H1 (cell line): Measurements from ENCODE around the gene STT3A. TPM values are rescaled to one million over a fixed set of nuclear protein-coding genes. Genes with fewer than 3 reads are reported as not detected.
"Not testable (repeated sequence)": the region's sequence is repeated elsewhere in the genome, so short reads cannot be mapped to it uniquely, and the experiment has no call there.

Experiments
- CTCF ChIA-PET: fragments of 300-600 bp; sonication (Branson Sonifier 250); formaldehyde crosslinking; loops from one replicate; lab custom pipeline; 2021; ENCODE audit not compliant: partially characterized antibody; lab: Charles Lee
- POLR2A ChIA-PET: fragments of 300-600 bp; sonication (Branson Sonifier 250); formaldehyde crosslinking; loops from one replicate; lab custom pipeline; 2021; ENCODE audit warnings: inconsistent platforms; ENCODE audit not compliant: partially characterized antibody; lab: Charles Lee
- DNase-seq, 2 experiments: peaks; one replicate each; pipeline versions ENCODE4 v3.0.0 to v3.0.0-alpha.2; 2010 to 2022; ENCODE audit warnings: low spot score in 2 of 2, low read depth in 1 of 2, mixed read lengths in 1 of 2
- FAIRE-seq: peaks from 2 replicates; lab custom pipeline; 2011; peaks lifted over from hg19 to GRCh38; lab: Jason Lieb, UNC
- H2AFZ ChIP-seq: 2 replicates; pipeline ENCODE4 v1.8.1; 2012; ENCODE audit warnings: low read length, inconsistent platforms
- H2AK5ac ChIP-seq: 2 replicates; pipeline ENCODE4 v1.6.1; 2013; ENCODE audit warnings: low read depth, low read length
- H2BK120ac ChIP-seq: replicated peaks from 2 replicates; pipeline ENCODE3; 2013; ENCODE audit warnings: low read depth, low read length, inconsistent platforms
- H2BK12ac ChIP-seq: 2 replicates; pipeline ENCODE4 v1.6.1; 2013; ENCODE audit warnings: low read depth, low read length
- H2BK15ac ChIP-seq: 2 replicates; pipeline ENCODE4 v1.6.1; 2013; ENCODE audit warnings: low read length
- H2BK20ac ChIP-seq: 2 replicates; pipeline ENCODE4 v1.6.1; 2013; ENCODE audit warnings: low read length
- H2BK5ac ChIP-seq: 2 replicates; pipeline ENCODE4 v1.6.1; 2013; ENCODE audit warnings: low read depth, low read length
- H3K14ac ChIP-seq: 2 replicates; pipeline ENCODE4 v1.6.1; 2013; ENCODE audit warnings: inconsistent platforms; ENCODE audit not compliant: insufficient read length
- H3K18ac ChIP-seq: 2 replicates; pipeline ENCODE4 v1.6.1; 2013; ENCODE audit warnings: low read length; ENCODE audit errors: extremely low read depth
- H3K23ac ChIP-seq: 2 replicates; pipeline ENCODE4 v1.6.1; 2013; ENCODE audit warnings: inconsistent platforms; ENCODE audit not compliant: insufficient read length
- H3K23me2 ChIP-seq: 2 replicates; pipeline ENCODE4 v1.6.1; 2013; ENCODE audit warnings: low read depth, low read length
- H3K27ac ChIP-seq: 2 replicates; pipeline ENCODE4 v1.6.1; 2011; ENCODE audit warnings: low read depth, low read length, inconsistent platforms
- H3K27me3 ChIP-seq, 4 experiments: replicated peaks in 1 of 4; 1 replicate in 1 of 4; 2 replicates in 3 of 4; pipeline versions ENCODE4 v1.6.1 to v1.8.1; 2011 to 2013; ENCODE audit warnings: low read length in 3 of 4, mild to moderate bottlenecking in 3 of 4, inconsistent platforms in 2 of 4, mixed read lengths in 2 of 4, moderate library complexity in 1 of 4; ENCODE audit not compliant: control insufficient read depth in 3 of 4, insufficient read depth in 3 of 4; ENCODE audit errors: extremely low read depth in 1 of 4
- H3K36me3 ChIP-seq, 4 experiments: 2 replicates each; pipeline versions ENCODE4 v1.6.1 to v1.8.1; 2011 to 2013; ENCODE audit warnings: mild to moderate bottlenecking in 4 of 4, low read length in 3 of 4, moderate library complexity in 2 of 4, control low read depth in 1 of 4, inconsistent platforms in 1 of 4; ENCODE audit not compliant: insufficient read depth in 4 of 4, control insufficient read depth in 2 of 4
- H3K4ac ChIP-seq: replicated peaks from 2 replicates; pipeline ENCODE3; 2013; ENCODE audit warnings: low read length, low read depth, mixed read lengths, inconsistent platforms; ENCODE audit not compliant: insufficient read length
- H3K4me1 ChIP-seq, 4 experiments: replicated peaks in 1 of 4; 1 replicate in 1 of 4; 2 replicates in 3 of 4; pipeline versions ENCODE4 v1.6.1 to v1.8.1; 2011 to 2013; ENCODE audit warnings: low read length in 3 of 4, inconsistent platforms in 2 of 4, mixed read lengths in 1 of 4; ENCODE audit not compliant: insufficient read depth in 4 of 4, control insufficient read depth in 3 of 4
- H3K4me2 ChIP-seq, 2 experiments: 2 replicates each; pipeline versions ENCODE4 v1.6.1 to v1.8.1; 2011 to 2013; ENCODE audit warnings: low read depth in 2 of 2, low read length in 2 of 2, control low read depth in 1 of 2, inconsistent platforms in 1 of 2, mild to moderate bottlenecking in 1 of 2; ENCODE audit not compliant: insufficient read depth in 1 of 2
- H3K4me3 ChIP-seq, 4 experiments: fragments of 200-600, 300-600 bp in 1 of 4; sonication (generic), shearing (Covaris generic), sonication (Bioruptor Twin) in 1 of 4; 2 replicates each; pipeline versions ENCODE4 v1.5.1 to v1.8.1; 2011 to 2016; ENCODE audit warnings: low read length in 4 of 4, low read depth in 3 of 4, control low read depth in 2 of 4, inconsistent platforms in 2 of 4, mild to moderate bottlenecking in 2 of 4, mixed read lengths in 1 of 4, moderate library complexity in 1 of 4; ENCODE audit not compliant: insufficient read depth in 2 of 4; ENCODE audit errors: extremely low read depth in 1 of 4
- H3K56ac ChIP-seq: replicated peaks from 2 replicates; pipeline ENCODE3; 2013; ENCODE audit warnings: low read depth, mild to moderate bottlenecking, mixed read lengths, low read length, inconsistent platforms; ENCODE audit not compliant: insufficient read length
- H3K79me1 ChIP-seq: 2 replicates; pipeline ENCODE4 v1.6.1; 2013; ENCODE audit warnings: low read depth, low read length, control low read depth
- H3K79me2 ChIP-seq, 2 experiments: 2 replicates each; pipeline versions ENCODE4 v1.6.1 to v1.8.1; 2012 to 2013; ENCODE audit warnings: low read length in 2 of 2, mild to moderate bottlenecking in 2 of 2, inconsistent platforms in 1 of 2; ENCODE audit not compliant: insufficient read depth in 2 of 2, control insufficient read depth in 1 of 2
- H3K9ac ChIP-seq, 4 experiments: replicated peaks in 1 of 4; 1 replicate in 1 of 4; 2 replicates in 3 of 4; pipeline versions ENCODE4 v1.6.1 to v1.8.1; 2011 to 2013; ENCODE audit warnings: low read depth in 3 of 4, low read length in 3 of 4, control low read depth in 2 of 4, mild to moderate bottlenecking in 2 of 4, moderate library complexity in 2 of 4, inconsistent platforms in 1 of 4; ENCODE audit errors: extremely low read depth in 1 of 4
- H3K9me3 ChIP-seq, 2 experiments: 2 replicates each; pipeline versions ENCODE4 v1.6.1 to v1.8.1; 2012 to 2013; ENCODE audit warnings: mild to moderate bottlenecking in 2 of 2, moderate library complexity in 2 of 2, control low read depth in 1 of 2, inconsistent platforms in 1 of 2, low read depth in 1 of 2, low read length in 1 of 2, mixed read lengths in 1 of 2; ENCODE audit not compliant: insufficient read depth in 2 of 2
- H4K20me1 ChIP-seq, 2 experiments: replicated peaks in 1 of 2; 2 replicates each; pipeline versions ENCODE3 to v1.8.1; 2011 to 2013; ENCODE audit warnings: inconsistent platforms in 2 of 2, low read length in 2 of 2, mild to moderate bottlenecking in 1 of 2; ENCODE audit not compliant: insufficient read depth in 2 of 2, control insufficient read depth in 1 of 2
- H4K5ac ChIP-seq: 2 replicates; pipeline ENCODE4 v1.6.1; 2013; ENCODE audit warnings: low read length, low read depth, mixed read lengths, inconsistent platforms; ENCODE audit not compliant: insufficient read length
- H4K8ac ChIP-seq: 2 replicates; pipeline ENCODE4 v1.8.0; 2013; ENCODE audit warnings: mild to moderate bottlenecking, moderate library complexity, low read length, inconsistent platforms; ENCODE audit not compliant: insufficient read depth; ENCODE audit errors: extremely low read depth
- H4K91ac ChIP-seq: replicated peaks from 2 replicates; pipeline ENCODE3; 2013; ENCODE audit warnings: low read length, mixed read lengths, inconsistent platforms; ENCODE audit not compliant: insufficient read length
- WGBS, 2 experiments: shearing (Covaris generic) in 1 of 2; methylation state at CpG; one replicate each; pipeline versions ENCODE4 v1.1.6 to v1.1.7; 2013 to 2015; ENCODE audit warnings: low lambda C conversion rate in 2 of 2, mixed read lengths in 2 of 2, inconsistent platforms in 1 of 2, low coverage in 1 of 2, missing lambda C conversion rate in 1 of 2; ENCODE audit not compliant: insufficient replicate concordance in 2 of 2, insufficient coverage in 1 of 2, insufficient read length in 1 of 2; ENCODE audit errors: extremely low coverage in 1 of 2, missing lambda C conversion rate in 1 of 2; 5-methylcytosine and 5-hydroxymethylcytosine counted together
- polyA plus RNA-seq, 7 experiments: library from polyadenylated mRNA; depleted of rRNA in 3 of 7; stranded (reverse) in 5 of 7; unstranded in 2 of 7; fragments of >200 nt in 5 of 7; fragments of 200-250 nt in 2 of 7; gene quantifications; 1 replicate in 5 of 7; 2 replicates in 1 of 7; 4 replicates in 1 of 7; pipeline versions ENCODE4 v1.2.1 to v1.2.3, GENCODE V29; 2011 to 2013; ENCODE audit warnings: missing spikeins in 2 of 7, mixed read lengths in 2 of 7
- total RNA-seq: library from RNA; stranded (reverse); fragmentation: NEBNext Ultra II Directional; extraction: Animal tissue kit (Norgen Biotek cat#: 25700); gene quantifications from 2 replicates; pipeline ENCODE4 v1.2.1, GENCODE V29; 2021

The STT3A gene
- total and polyA plus RNA-seq, 2 of the 8 experiments (the other 6 are each of a cell fraction or from before 2014, with no cell fraction given), result 173 to 211 TPM

- H4K8ac ChIP-seq, H4K20me1 ChIP-seq, H3K56ac ChIP-seq, DNase-seq, H2BK20ac ChIP-seq, H3K4me3 ChIP-seq, H3K9me3 ChIP-seq, H3K27me3 ChIP-seq, H2AK5ac ChIP-seq, FAIRE-seq, H3K18ac ChIP-seq, H2BK12ac ChIP-seq, H3K4me1 ChIP-seq, H3K4me2 ChIP-seq, H3K79me1 ChIP-seq, POLR2A ChIA-PET, H3K27ac ChIP-seq, H3K23ac ChIP-seq, H2BK5ac ChIP-seq, H2AFZ ChIP-seq, H4K91ac ChIP-seq, H4K5ac ChIP-seq, CTCF ChIA-PET, H2BK15ac ChIP-seq, H3K14ac ChIP-seq, H3K4ac ChIP-seq, H3K23me2 ChIP-seq, H3K79me2 ChIP-seq, H3K9ac ChIP-seq, H2BK120ac ChIP-seq: not testable (repeated sequence)
- peaks cover 33 to 82% (median 68%) of the 10 kb centered on the region in 4 experiments for H3K36me3 ChIP-seq
- WGBS, 2 experiments, result 94% methylated on average over 14 of the region's 14 CpGs; no CpG with 5 or more reads in 1 of the 2 experiments
Measured at GRCh38 chr11:125577181-125577580, 15.5 kb upstream of the STT3A start.
